Cardiac muscle cell (in vitro differentiated cells and primary cell): ENCODE results near the gene PITX3. TPM values are rescaled to one million over a fixed set of nuclear protein-coding genes. Genes with fewer than 3 reads are reported as not detected.
A peak's percentile ranks its signal among the peaks of the same experiment; 100 is the strongest.

Experiments used
- DNase-seq, 2 donors: peaks; one replicate each; pipeline versions ENCODE4 v3.0.0 to v3.0.0-alpha.2; 2010 to 2017; ENCODE audit warnings: low read depth in 1 of 2, low spot score in 1 of 2
- H3K27ac ChIP-seq: fragments of 200-600 bp; sonication (generic); 2 replicates; pipeline ENCODE4 v1.5.1; 2016
- H3K27me3 ChIP-seq: fragments of 200-600 bp; sonication (generic); 2 replicates; pipeline ENCODE4 v1.6.0; 2016; ENCODE audit warnings: control low read depth
- H3K36me3 ChIP-seq: fragments of 200-600 bp; sonication (generic); 2 replicates; pipeline ENCODE4 v1.5.1; 2016; ENCODE audit warnings: control low read depth
- H3K4me1 ChIP-seq: fragments of 200-600 bp; sonication (generic); 2 replicates; pipeline ENCODE4 v1.8.1; 2017; ENCODE audit warnings: low read depth, mild to moderate bottlenecking, mixed run types
- H3K4me3 ChIP-seq: fragments of 200-600 bp; sonication (generic); 2 replicates; pipeline ENCODE4 v1.5.1; 2016; ENCODE audit warnings: mild to moderate bottlenecking
- H3K9me3 ChIP-seq: fragments of 200-600 bp; sonication (generic); 2 replicates; pipeline ENCODE4 v1.5.1; 2017; ENCODE audit warnings: low read depth, mild to moderate bottlenecking, control low read depth
- polyA plus RNA-seq: library from polyadenylated mRNA; unstranded; fragments of >200 nt; fragmentation: Nextera tagmentation; extraction: Ambion mirVana; gene quantifications from 2 replicates; pipeline ENCODE4 v1.2.1, GENCODE V29; 2016
- total RNA-seq: library from RNA; depleted of rRNA; stranded (reverse); fragments of >200 nt; gene quantifications from 2 replicates; pipeline ENCODE4 v1.2.3, GENCODE V29; 2016
- TF ChIP-seq, protein P1 (sequence below): IDR thresholded peaks from 2 replicates; pipeline ENCODE4 v1.5.1; 2012; ENCODE audit warnings: low read depth, mild to moderate bottlenecking, low read length

The PITX3 gene
- total and polyA plus RNA-seq, 2 experiments from 2014 or later = 7.9 to 14.3 TPM

GRCh38 chr10:102280397-102281101, 39.2 kb upstream of the PITX3 start:
- DNase-seq = peak; percentile 49 to 75
- H3K4me3 ChIP-seq = peak overlapping the region; percentile 5
- H3K9me3 ChIP-seq = no peaks in the 10 kb centered on the region
- H3K4me1 ChIP-seq = peaks cover 59% of the 10 kb centered on the region
- H3K36me3 ChIP-seq = no peaks in the 10 kb centered on the region
- no peaks in the 10 kb centered on the region for H3K27me3 ChIP-seq
- TF ChIP-seq, protein P1, sequence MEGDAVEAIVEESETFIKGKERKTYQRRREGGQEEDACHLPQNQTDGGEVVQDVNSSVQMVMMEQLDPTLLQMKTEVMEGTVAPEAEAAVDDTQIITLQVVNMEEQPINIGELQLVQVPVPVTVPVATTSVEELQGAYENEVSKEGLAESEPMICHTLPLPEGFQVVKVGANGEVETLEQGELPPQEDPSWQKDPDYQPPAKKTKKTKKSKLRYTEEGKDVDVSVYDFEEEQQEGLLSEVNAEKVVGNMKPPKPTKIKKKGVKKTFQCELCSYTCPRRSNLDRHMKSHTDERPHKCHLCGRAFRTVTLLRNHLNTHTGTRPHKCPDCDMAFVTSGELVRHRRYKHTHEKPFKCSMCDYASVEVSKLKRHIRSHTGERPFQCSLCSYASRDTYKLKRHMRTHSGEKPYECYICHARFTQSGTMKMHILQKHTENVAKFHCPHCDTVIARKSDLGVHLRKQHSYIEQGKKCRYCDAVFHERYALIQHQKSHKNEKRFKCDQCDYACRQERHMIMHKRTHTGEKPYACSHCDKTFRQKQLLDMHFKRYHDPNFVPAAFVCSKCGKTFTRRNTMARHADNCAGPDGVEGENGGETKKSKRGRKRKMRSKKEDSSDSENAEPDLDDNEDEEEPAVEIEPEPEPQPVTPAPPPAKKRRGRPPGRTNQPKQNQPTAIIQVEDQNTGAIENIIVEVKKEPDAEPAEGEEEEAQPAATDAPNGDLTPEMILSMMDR = no peak
- peak overlapping the region; percentile 91 for H3K27ac ChIP-seq

GRCh38 chr10:102279104-102279503, 37.8 kb upstream of the PITX3 start:
- no peaks in the 10 kb centered on the region for H3K27me3 ChIP-seq
- no peak overlapping the region for H3K4me3 ChIP-seq
- TF ChIP-seq, protein P1 = no peak
- H3K4me1 ChIP-seq = peaks cover 51% of the 10 kb centered on the region
- no peaks in the 10 kb centered on the region for H3K9me3 ChIP-seq
- DNase-seq = no peak
- H3K27ac ChIP-seq = peak overlapping the region; percentile 91
- H3K36me3 ChIP-seq = no peaks in the 10 kb centered on the region

DNA sequence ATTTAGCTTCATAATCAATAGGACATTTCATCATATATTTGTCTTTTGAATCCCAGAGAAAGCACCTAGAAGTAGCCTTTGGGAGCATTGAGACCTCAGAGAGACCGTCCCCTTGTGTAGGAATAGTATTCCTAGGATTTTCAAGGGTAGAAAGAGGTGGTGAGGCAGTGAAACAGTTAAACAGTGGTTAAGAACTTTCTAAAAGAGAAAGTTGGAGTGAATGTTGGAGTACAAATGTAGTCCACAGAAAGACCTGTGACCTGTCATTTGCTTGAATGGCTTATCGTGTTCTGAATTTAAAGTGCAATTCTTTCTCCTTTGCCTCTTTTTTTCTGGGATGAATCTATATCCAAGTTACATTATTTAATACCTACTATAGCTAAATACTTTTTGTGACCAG, 34.0 kb upstream of the PITX3 start:
- H3K9me3 ChIP-seq = no peaks in the 10 kb centered on the region
- DNase-seq = no peak
- no peaks in the 10 kb centered on the region for H3K36me3 ChIP-seq
- peak overlapping the region; percentile 73 for H3K27ac ChIP-seq
- TF ChIP-seq, protein P1 = no peak
- peaks cover 24% of the 10 kb centered on the region for H3K4me1 ChIP-seq
- H3K4me3 ChIP-seq = no peak overlapping the region
- H3K27me3 ChIP-seq = no peaks in the 10 kb centered on the region

- peaks cover 16% of the 10 kb centered on the region for H3K4me1 ChIP-seq
- no peaks in the 10 kb centered on the region for H3K27me3 ChIP-seq
- no peaks in the 10 kb centered on the region for H3K36me3 ChIP-seq
- no peak overlapping the region for H3K27ac ChIP-seq
- DNase-seq = no peak
- TF ChIP-seq, protein P1 = no peak
- H3K9me3 ChIP-seq = no peaks in the 10 kb centered on the region
- H3K4me3 ChIP-seq = no peak overlapping the region
Measured at GRCh38 chr10:102274062-102274461, 32.8 kb upstream of the PITX3 start.

DNA sequence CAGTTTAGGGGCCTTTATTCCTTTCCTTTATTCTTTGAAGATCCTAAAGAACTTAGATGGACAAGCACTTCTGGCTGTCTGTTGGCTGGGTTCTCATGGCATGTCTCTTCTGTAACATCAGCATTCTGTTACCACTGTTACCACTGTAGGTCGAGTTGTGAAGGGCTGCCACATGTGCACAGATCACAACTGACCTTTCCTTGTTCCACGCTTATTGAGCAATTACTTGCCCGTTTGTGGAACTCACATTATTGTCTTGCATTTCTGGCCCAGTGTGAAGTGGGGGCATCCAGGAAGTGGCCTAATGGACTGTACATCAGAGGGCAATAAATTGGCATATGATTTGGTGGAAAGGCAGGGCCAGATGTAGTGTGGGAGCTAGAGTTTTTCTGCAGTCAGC, 27.7 kb upstream of the PITX3 start:
- peak in 1 of 2 donors; percentile 21 for DNase-seq
- H3K36me3 ChIP-seq = peaks cover 3% of the 10 kb centered on the region
- H3K27me3 ChIP-seq = no peaks in the 10 kb centered on the region
- TF ChIP-seq, protein P1 = no peak
- peaks cover 18% of the 10 kb centered on the region for H3K4me1 ChIP-seq
- H3K27ac ChIP-seq = peak overlapping the region; percentile 83
- no peaks in the 10 kb centered on the region for H3K9me3 ChIP-seq
- no peak overlapping the region for H3K4me3 ChIP-seq
